Stimulated activated CD4-positive, alpha-beta T cell treated with anti-CD3 and anti-CD28 coated beads, TNF-alpha, amount 100 ng/mL, for 24 hours (primary cell): ENCODE measurements around the gene IPP.
A peak's percentile ranks its signal among the peaks of the same experiment; 100 is the strongest.
"Not testable (repeated sequence)": the region's sequence is repeated elsewhere in the genome, so short reads cannot be mapped to it uniquely, and the experiment has no call there.

Source experiments
- DNase-seq, 3 experiments: peaks; one replicate each; pipeline ENCODE4 v3.0.0-alpha.2; 2020; ENCODE audit warnings: low read depth in 3 of 3

IPP gene

GRCh38 chr1:45750298-45751038 is at the start of gene IPP:
IPP (minus strand) TSS chr1:45750653; CDS start chr1:45746411, 4,242 bp downstream.
- peak; percentile 81 to 96 (median 86) for DNase-seq

- no peak for DNase-seq
Measured at GRCh38 chr1:45796946-45797345, 46.5 kb upstream of the IPP start.

GRCh38 chr1:45796381-45796780 is 45.9 kb upstream of the IPP start:
- DNase-seq, result no peak

GRCh38 chr1:45793942-45794604 is 43.6 kb upstream of the IPP start:
- no peak for DNase-seq

- no peak for DNase-seq
Measured at GRCh38 chr1:45792744-45793143, 42.3 kb upstream of the IPP start.

- DNase-seq, result no peak
Measured at GRCh38 chr1:45789601-45790000, 39.1 kb upstream of the IPP start.

GRCh38 chr1:45787905-45788304 is 37.5 kb upstream of the IPP start:
- DNase-seq, result no peak

GRCh38 chr1:45785583-45785982 is 35.1 kb upstream of the IPP start:
- no peak for DNase-seq

GRCh38 chr1:45775794-45776193 is 25.3 kb upstream of the IPP start:
- no peak for DNase-seq

- no peak for DNase-seq
Measured at GRCh38 chr1:45772971-45773370, 22.5 kb upstream of the IPP start.

- DNase-seq, result no peak
Measured at GRCh38 chr1:45769261-45769932, 18.9 kb upstream of the IPP start.

- DNase-seq, result no peak
Measured at GRCh38 chr1:45767035-45767434, 16.6 kb upstream of the IPP start.

- DNase-seq, result no peak
Measured at GRCh38 chr1:45765999-45766792, 15.7 kb upstream of the IPP start.

- DNase-seq, result no peak
Measured at GRCh38 chr1:45762291-45762690, 11.8 kb upstream of the IPP start.

- no peak for DNase-seq
Measured at GRCh38 chr1:45755697-45756096, 5.2 kb upstream of the IPP start.

- no peak for DNase-seq
Measured at GRCh38 chr1:45753248-45754037, 3.0 kb upstream of the IPP start.

GRCh38 chr1:45752441-45753052 is 2.1 kb upstream of the IPP start:
- DNase-seq, result no peak

GRCh38 chr1:45752014-45752413 is 1.6 kb upstream of the IPP start:
- DNase-seq, result no peak

GRCh38 chr1:45751039-45751838 is 786 bp upstream of the IPP start:
- DNase-seq, result not testable (repeated sequence)

- no peak for DNase-seq
Measured at GRCh38 chr1:45746922-45747321, 3.5 kb downstream of the IPP start.
